Measurements from ENCODE around the gene IP6K2.

Gene IP6K2

DNA sequence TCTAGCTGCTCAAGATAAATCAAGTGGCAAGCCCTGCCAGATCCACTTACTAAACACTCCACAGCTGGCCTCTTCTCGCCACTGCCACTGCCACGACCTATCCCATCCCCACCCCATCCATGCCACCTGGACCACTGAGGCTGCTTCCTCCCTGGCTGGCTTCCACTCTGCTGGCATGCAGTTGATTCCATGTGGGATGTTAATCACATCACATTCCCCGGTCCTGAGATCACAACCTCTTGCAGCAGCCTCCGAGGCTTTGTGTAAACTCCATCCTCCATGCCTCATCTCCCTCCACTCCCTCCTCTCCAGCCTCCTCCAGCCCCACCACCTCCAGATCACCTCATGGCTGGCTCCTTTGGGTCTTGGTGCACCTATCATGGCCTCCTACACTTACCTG is 39.0 kb downstream of the IP6K2 start:
- no peak for DNase-seq (ENCODE audit: low read depth, low spot score)

DNA sequence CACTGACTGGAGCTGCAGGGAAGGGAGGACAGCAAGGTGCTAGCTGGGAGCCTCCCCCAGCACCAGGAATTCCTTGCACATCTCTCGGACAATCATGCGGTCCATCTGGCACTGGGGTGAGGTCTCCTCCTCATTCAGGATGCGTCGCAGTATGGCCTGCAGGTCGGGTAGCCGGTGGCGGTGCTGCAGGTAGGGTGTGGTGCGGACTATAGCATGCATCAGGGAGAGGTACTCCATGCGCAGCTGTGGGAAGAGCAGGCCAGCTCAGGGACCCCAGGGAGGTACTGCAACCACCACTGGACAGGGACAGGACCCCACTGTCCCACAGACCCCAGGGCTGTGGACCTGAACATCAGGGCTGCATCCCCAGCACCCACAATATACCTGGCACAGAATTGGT is 42.5 kb downstream of the IP6K2 start:
- no peak overlapping the region for H3K27ac ChIP-seq
- DNase-seq (ENCODE audit: low read depth, low spot score) = no peak

More for the DNA sequence above, 39.0 kb downstream of the IP6K2 start:
- no peak overlapping the region for H3K27ac ChIP-seq

DNA sequence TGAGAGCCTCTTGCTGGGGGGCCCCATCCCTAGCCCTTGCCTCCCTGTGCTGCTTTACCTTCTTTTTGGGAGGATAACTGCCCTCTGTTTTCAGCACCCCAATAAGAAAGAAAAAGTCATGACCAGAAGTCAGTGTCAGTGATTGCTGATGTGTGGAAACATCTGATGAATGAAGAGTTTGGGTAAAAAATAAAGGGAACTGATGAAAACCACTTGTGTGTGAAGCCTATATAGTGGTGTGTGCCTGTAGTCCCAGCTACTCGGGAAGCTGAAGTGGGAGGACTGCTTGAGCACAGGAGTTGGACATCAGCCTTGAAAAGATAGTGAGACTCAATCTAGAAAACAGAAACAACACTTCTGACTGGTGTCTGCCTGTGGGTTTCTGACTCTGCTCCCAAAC is 44.5 kb downstream of the IP6K2 start:
- H3K27ac ChIP-seq = no peak overlapping the region
- no peak for DNase-seq (ENCODE audit: low read depth, low spot score)

DNA sequence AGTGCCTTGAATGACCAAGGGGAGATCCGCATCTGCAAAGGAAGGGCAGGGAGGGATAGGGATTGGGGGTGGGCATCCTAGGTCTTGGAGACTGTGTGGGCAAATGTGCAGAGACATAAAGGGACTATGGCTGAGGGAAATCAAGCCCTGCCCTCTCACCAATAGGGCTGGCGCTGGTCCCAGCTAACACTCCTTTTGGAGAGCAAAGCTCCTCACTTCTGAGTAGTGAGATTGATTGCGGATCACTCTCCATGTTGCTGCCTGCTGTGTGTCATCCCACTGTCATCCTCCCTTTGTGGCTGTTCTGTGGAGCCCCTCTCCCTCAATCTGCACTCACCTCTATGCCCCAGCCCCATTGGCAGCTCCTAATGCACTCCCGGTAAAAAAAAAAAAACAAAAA is 52.1 kb downstream of the IP6K2 start:
- DNase-seq (ENCODE audit: low read depth, low spot score) = no peak
- H3K27ac ChIP-seq = no peak overlapping the region

DNA sequence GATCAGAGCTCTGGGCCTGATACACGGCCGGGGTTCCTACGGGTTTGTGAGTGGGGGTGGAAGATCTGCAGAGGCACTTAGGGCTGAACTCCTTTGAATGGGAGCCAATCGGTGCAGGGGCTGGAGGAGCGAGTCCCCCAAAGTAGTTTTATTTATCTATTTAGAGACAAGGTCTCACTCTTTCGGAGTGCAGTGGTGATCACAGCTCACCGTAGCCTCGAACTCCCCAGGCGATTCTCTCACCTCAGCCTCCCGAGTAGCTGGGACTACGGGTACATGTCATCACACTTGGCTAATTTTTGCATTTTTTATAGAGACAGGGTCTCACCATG is 52.7 kb downstream of the IP6K2 start:
- H3K27ac ChIP-seq = peak overlapping the region; percentile 94
- DNase-seq (ENCODE audit: low read depth, low spot score) = no peak

DNA sequence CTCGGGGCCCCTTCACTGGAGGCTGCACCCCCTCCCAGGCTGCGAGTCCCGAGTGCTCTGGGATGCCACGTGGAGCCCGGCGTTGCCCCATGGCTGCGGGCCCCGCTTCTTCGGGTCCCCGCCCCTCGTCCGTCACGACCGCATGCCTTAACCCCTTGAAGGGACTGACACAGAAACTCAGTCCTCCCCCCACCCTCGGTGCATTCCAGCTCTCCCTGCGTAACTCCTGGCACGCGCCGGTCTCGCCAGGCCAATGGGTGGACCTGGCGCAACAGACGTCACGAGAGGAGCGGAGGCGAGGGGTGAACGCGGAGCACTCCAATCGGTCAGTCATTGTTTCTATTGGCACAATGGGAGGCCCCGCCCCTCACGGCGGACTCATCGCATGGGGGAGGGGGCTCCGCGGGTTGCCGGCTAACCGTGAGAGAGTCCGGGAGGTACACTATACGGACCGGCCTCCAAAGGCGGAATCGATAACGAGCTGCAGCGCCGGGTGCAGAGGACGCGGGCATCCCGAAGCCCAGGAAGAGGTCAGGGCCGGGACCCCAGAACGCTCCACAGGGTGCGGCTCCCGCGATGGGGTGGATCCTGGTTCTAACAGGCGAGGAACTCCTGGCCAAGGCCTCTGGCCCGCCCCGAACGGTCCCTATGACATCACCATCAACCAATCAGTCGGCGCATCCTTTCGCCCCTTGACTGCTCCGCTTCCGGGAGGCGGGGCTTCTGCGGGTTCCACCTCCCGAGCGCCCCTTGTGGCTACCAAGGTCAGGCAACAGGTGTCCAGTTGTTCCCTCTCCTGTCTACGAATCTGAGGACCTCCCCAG is 53.3 kb downstream of the IP6K2 start:
- H3K27ac ChIP-seq = peak overlapping the region; percentile 94
- DNase-seq (ENCODE audit: low read depth, low spot score) = peak; percentile 96

DNA sequence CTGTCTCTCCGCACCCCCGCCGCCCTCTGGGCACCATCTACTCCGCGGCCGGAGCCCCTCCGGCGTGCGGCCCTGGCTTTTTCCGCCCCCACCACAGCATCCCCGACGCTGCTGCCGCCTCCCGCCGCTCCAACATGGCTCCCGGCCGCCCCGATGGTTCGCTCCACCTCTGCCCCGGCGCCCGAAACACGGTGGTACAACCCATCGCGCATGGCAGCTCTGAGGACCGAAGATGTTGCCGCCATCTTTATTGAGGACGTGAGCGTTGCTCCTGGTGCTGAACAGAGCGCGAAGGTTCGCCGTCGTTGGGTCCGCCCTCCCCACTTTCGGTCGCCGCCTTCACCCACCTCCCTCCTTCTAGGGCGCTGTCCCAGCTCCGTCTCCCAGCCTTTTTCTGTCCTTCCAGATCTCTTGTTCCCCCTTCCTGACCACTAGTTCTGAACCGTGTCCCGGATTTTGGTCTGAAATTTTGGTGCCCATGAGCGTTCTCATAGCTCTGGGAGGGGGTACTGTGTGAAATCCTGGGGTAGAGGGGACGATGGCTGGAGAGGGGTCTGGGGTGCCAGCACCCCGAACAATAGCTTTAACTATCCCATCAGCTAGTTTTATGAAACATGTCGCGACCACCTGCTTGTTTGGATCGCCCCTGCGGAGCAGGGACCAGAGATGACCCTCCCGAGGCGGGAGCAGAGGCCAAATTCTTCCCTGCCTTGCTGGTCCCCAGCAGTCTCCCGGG is 54.1 kb downstream of the IP6K2 start, which contains the start of gene CELSR3:
CELSR3 (minus strand) TSS at position 134 of the 736 bp plus-strand sequence. CDS start 252 bp downstream, outside the sequence.
- H3K27ac ChIP-seq = peak within 1 kb of the TSS; percentile 94
- DNase-seq (ENCODE audit: low read depth, low spot score) = peak; percentile 68

DNA sequence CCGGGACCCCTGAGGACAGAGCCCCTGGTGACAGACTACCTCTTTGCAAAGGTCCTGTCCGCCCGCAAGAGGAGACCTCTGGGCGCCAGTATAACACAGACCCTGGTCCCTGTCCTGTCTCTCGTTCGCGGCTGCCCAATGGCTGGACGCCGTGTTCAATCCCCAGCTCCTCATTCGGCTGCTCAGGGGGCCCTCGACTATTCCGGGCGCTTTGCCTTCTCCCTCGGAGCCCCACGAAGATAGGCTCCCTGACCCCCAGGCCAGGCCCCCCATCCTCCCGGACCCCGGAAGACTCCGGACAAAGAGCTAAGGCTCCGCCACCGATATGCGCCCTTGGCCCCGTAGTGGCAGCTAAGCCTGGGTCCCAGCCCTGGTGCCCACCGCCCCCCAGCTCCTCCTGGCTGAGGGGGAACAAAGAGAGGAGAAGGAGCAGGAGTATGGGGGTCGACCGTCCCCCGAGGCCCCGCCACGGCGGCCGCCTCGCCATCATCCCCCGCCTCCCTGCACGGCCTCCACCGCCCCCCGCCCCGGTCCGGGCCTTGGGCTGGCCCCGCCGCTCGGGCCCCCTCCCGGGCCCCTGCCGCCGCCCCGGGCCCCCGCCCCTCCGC is 54.8 kb downstream of the IP6K2 start:
- DNase-seq (ENCODE audit: low read depth, low spot score) = no peak
- H3K27ac ChIP-seq = no peak overlapping the region

DNA sequence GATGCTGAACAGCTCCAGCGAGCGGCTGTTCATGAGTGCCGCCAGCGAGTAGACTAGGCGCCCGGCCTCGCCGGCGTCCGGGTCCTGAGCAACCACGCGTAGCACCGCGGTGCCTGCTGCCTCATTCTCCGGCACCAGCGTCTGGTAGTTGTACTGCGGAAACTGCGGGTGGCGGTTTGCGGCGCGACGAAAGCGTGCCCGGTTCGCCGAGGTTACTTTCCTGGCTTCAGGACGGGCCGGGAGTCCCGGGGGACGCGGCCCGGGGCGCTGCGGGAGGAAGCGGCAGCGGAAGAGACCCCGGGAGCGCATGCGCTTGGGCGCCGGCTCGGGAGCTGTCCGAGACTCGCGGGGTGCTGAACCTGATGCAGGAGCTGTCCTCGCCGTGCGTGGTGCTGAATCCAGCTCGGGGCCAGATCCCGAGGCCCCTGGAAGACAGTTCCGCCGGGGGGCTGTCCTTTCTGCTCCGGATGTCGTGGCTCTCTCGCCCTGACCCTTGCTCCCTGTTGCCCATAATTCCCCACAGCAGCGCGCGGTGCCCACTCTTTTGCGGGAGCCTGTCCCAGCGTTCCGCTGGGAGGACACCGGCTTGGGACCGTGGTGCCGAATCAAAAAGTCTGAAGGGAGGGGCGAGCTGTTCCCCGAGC is 55.4 kb downstream of the IP6K2 start:
- H3K27ac ChIP-seq = no peak overlapping the region
- DNase-seq (ENCODE audit: low read depth, low spot score) = no peak

DNA sequence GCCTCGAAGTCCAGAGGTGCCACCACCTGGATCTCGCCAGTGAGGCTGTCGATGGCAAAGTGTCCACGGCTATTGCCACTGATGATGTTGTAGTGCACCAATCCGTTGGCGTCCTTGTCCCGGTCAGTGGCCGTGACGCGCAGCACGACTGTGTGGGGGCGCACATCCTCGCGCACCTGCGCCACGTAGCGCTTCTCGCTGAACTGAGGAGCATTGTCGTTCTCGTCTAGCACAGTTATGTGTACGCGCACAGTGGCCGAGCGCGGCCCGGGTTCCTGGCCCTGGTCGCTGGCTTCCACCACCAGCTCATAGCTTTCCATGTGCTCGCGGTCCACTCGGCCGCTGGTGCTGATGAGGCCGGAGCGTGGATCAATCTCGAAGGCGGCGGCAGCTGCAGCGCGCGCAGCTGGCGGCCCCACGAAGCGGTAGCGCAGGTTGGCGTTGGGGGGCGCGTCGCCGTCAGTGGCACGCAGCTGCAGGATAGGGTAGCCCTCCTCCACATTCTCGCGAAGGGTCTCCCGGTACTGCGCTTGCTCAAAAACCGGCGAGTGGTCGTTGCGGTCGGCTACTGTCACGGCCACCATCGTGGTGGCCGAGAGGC is 56.1 kb downstream of the IP6K2 start:
- H3K27ac ChIP-seq = no peak overlapping the region
- DNase-seq (ENCODE audit: low read depth, low spot score) = no peak

DNA sequence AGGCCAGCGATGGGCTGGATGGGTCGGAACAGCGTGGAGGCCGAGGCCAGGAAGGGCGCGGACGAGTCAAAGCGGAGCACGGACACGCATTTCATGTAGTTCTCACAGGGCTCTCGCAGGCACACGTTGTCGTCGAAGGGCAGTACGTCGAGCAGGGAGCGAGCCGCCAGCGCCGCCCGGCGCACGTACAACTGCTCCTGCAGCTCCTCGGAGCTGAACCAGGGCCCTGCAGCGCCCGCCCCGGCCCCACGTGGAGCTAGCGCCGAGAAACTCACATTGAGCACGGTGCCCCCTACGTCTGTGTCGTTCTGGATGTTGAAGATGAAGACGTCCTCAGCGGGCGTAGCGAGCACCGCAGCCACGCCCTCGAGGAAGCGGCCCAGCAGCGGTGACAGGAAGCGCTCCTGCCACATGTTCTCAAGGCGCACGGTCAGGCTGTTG is 60.2 kb downstream of the IP6K2 start:
- DNase-seq (ENCODE audit: low read depth, low spot score) = no peak
- H3K27ac ChIP-seq = peak overlapping the region; percentile 35

DNA sequence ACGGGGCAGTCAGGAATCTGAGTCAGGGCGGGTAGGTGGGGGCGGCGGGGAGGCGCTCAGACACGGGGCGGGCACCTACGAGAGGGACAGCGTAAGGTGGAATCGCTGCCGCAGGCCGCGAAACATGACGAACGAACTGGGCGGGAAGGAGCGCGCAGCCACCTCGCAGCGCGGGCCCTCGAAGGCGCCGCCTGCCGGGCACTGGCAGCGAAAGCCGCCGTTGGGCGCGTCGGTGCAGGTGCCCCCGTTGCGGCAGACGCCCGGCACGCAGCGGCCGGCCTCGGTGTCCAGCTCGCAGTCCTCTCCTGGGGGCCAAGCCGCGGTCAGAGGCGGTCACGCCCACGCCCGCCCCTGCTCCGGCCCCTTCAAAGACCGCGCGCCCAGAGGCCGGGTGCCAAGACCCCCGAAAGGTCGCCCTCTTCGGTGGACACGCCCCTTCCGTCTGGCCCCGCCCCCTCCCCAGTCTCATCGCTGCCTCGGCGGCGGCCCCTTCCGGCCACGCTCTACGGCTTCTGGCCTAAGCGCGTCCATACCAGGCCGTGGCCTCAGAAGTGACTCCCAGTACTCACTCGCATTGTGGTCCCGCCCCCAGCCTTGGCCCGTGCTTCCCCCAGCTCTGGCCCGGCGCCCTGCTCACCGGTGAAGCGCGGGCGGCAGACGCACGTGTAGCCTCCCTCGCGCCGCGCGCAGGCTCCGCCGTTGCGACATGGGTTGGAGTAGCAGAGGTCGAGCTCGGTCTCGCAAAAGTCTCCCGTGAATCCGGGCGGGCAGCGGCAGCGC is 60.8 kb downstream of the IP6K2 start:
- H3K27ac ChIP-seq = peak overlapping the region; percentile 35

DNA sequence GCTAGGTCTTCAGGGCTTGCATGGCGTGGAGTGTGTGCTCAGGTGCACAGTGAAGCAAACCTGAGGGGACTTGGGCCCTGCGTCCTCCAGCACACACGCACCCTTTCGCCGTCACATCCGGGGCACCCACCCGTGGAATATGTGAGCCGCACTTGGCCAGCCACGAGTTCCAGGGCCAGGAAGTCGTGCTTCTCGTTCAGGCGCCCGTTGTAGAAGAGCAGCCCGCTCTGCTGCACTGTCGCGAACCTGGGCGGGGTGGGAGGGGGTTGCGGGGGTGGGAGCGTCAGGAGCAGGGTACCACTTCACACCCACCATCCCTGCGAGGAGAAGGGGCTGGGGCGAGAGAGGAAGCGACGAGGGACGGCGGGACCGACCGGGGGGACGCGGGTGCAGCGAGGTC is 61.4 kb downstream of the IP6K2 start:
- no peak for DNase-seq (ENCODE audit: low read depth, low spot score)
- H3K27ac ChIP-seq = peak overlapping the region; percentile 35

More for the DNA sequence above, 60.8 kb downstream of the IP6K2 start:
- no peak for DNase-seq (ENCODE audit: low read depth, low spot score)

DNA sequence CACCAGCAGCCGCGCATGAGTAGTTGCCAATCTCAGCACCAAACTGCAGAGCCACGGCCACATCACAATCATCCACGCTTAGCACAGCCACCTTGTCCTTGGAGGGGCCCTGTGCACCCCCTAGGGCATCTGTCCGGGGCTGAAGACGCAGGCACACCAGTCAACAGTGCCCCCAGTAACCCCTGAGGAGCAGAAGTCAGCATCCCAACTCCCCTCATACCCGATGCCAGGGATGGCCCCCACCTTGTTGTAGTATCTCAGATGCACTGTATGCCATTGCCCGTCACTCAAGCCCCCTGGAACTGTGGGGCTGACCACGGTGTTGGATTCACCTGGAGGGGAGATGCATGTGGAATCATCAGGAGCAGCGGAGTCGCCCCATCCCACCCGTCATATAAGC is 62.0 kb downstream of the IP6K2 start:
- no peak overlapping the region for H3K27ac ChIP-seq
- DNase-seq (ENCODE audit: low read depth, low spot score) = no peak

DNA sequence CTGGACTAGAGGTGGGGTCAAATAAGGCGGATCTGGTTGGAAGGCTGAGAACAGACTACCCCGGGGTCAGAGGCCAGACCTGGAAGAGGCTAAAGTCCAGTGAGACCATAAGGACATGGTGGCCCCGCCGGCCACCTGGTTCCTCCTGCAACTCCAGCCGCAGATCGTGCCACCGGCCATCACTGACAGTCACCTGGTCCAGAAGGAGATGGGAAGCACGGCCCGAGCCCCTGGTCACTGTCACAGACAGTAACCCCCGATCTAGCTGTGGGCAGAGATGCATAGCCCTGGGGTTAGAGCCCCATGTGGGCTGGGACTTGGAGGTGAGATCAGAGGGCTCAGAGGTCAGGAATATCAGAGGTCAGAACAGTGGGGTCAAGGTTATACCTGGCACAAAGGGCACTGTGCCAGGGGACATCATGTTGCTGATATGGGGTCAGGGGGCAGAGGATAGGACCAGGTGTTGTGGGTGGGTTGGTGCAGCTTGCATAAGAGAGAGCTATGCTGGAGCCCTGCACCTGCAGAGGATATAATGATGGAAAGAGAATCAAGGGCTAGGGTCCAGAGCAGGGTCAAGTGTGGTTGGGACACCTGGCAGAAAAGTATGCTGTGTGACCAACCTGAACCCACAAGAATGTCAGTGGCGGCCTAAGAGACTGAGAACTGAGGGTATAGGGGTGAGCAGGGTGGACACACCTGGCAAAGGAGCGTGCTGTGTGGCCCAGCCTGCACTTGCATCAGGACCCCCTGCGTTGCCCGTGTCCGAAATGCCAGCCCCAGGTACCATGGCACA is 63.9 kb downstream of the IP6K2 start:
- H3K27ac ChIP-seq = no peak overlapping the region
- DNase-seq (ENCODE audit: low read depth, low spot score) = no peak

DNA sequence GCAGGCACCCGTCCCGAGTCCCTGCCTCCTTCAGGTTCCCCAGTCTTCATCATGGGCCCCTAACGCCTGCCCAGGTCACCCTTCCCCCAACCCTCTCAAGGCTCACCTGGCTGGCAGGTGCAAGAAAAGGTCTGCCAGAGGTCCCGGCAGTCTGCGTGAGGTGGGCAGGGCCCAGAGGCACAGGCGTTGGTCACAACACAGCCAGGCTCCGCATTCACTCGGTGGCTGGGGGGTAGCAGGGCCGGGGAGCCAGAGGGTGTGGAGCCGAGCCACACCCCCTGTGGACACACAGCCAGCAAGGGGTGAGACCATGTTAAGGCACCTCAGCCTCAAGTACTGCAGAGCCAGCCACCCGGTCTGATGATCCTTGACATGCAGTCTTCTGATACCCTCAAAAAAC is 65.2 kb downstream of the IP6K2 start:
- no peak for DNase-seq (ENCODE audit: low read depth, low spot score)
- H3K27ac ChIP-seq = no peak overlapping the region

DNA sequence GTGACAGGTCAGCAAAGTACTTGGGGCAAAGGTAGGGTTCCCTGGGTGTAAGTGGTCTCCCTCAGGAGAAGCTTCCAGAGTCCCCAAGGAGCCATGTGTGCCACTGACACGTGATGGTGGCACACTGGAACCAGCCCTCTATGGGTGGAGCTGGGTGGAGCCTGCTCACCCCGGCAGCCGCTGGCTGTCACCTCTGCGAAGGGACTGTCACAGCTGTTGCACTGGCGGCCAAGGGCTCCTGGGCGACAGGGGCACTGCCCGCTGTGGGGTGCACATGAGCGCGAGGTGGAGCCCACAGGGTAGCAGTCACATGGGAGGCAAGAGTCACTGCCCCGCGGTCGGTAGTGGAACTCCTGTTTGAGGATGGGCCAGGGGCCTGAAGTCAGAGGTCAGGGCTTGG is 66.3 kb downstream of the IP6K2 start:
- DNase-seq (ENCODE audit: low read depth, low spot score) = no peak
- H3K27ac ChIP-seq = no peak overlapping the region

DNA sequence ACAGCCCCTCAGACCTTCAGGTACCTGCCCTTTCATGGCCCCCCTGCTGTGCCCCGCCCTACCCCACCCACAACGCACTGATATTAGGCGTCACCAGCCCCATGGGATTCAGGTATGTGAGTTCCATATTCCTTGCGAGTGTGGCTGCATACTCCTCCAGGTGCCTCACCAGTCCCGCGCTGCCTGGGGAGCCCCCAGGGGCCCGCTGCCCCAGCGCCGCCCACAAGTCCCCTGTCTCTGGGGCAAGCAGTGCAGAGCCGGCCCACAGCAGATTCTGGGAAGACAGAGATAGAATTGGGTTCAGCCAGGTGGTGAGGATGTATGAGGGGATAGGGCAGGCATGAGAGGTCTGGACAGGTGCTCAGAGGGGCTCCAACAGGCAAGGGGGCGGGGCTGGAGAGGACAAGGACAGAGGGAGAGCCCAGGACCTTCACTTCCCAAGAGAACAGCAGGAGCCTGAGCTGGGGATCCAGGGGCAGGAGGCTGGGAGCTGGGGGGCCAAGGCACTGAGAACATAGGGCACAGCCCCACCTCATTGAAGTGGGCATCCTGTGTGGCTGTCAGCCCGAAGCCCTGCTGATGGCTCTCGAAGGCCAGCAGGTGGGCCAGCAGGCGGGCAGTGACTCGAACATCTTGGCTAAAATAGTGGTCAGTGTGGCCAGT is 68.7 kb downstream of the IP6K2 start:
- H3K27ac ChIP-seq = no peak overlapping the region
- DNase-seq (ENCODE audit: low read depth, low spot score) = no peak
